Effector CD4-positive, alpha-beta T cell (primary cell): ENCODE results near the gene PLS1.
A peak's percentile ranks its signal among the peaks of the same experiment; 100 is the strongest.
"Not testable (repeated sequence)": the region's sequence is repeated elsewhere in the genome, so short reads cannot be mapped to it uniquely, and the experiment has no call there.

Source experiments
- DNase-seq: peaks from one replicate; pipeline ENCODE4 v3.0.0-alpha.2; 2020

The PLS1 gene

DNA sequence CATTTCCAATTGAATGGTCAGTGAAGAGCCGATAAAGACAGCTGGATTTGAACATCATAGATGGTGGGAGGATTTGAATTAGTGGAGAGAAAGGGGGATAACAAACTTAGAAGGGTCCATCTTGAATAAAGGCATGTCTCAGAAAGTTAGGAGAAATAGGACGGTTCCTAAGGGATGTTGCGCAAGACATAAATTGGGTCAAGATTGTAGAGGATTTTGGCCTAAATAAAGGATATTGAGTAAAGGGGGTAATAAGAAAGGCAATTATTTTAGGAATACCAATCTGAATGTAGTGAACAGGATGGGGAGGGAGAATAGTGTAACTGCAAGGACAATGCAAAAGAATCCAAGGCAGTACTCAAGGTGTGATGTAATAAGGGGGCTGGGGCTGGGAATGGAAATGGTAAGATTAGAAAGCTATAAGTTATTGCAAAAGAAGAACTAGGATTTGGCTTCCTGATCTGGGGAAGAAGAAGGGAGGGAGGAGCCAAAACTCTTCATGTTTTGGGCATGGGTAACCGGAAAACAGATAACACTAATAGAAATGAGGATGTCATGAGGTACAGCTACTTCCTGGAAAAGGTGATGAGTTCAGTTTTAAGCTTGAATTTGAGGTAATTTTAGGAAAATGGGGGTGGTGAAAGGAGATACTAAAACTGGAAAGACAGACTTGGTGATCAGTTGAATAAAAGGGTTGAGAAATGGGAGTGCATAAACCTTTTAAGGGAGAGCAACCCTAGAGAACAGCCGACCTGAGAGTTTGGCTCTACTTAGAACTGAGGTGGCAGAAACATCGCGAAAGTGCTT is 110.3 kb downstream of the PLS1 start:
- DNase-seq: no peak

GRCh38 chr3:142709207-142709606 is 113.0 kb downstream of the PLS1 start:
- DNase-seq: no peak

GRCh38 chr3:142714882-142715281 is 118.7 kb downstream of the PLS1 start:
- DNase-seq: not testable (repeated sequence)

DNA sequence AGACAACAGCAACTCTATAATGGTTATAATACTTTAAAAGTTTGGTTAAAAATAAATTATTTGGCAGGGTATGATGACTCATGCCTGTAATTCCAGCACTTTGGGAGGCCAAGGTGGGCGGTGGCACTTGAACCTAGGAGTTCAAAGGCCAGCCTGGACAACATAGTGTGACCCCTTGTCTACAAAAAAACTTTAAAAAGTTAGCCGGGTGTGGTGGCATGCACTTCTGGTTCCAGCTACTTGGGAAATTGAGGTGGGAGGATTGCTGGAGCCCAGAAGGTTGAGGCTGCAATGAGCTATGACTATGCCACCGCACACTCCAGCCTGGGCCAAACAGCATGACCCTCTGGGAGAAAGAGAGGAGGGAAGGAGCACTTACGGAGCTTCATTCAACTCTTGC is 119.9 kb downstream of the PLS1 start:
- DNase-seq: no peak

GRCh38 chr3:142723665-142723967 is 127.4 kb downstream of the PLS1 start:
- DNase-seq: no peak

GRCh38 chr3:142723968-142724681 is 127.9 kb downstream of the PLS1 start, which contains the start of gene TRPC1:
TSS of gene TRPC1 (plus strand) at chr3:142724034. CDS start at chr3:142724560, 526 bp downstream.
- peak; percentile 60 for DNase-seq

GRCh38 chr3:142724682-142725356 is 128.6 kb downstream of the PLS1 start:
- DNase-seq: peak; percentile 3

GRCh38 chr3:142725357-142725739 is 129.2 kb downstream of the PLS1 start:
- no peak for DNase-seq

GRCh38 chr3:142726017-142726416 is 129.8 kb downstream of the PLS1 start:
- DNase-seq: no peak

- no peak for DNase-seq
Observed at GRCh38 chr3:142732066-142732465, 135.9 kb downstream of the PLS1 start.

DNA sequence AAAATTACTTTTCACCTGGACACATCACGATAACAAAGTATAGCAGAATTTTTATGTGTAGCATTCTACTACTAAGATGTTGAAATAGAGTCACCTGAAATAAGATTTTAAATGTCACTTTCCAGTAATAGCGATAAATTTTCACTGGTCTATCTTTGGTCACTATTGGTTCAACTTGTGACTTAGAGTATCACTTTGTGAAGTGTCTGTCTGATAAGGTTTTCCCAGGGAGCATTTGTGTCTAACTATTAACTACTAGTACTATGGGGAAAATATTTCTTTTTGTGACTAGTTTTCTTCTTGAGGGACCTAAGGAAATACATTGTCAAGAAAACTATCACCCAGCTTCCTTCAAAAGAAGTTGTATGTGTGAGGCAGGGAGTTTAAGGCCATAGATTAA is 138.6 kb downstream of the PLS1 start:
- no peak for DNase-seq

DNA sequence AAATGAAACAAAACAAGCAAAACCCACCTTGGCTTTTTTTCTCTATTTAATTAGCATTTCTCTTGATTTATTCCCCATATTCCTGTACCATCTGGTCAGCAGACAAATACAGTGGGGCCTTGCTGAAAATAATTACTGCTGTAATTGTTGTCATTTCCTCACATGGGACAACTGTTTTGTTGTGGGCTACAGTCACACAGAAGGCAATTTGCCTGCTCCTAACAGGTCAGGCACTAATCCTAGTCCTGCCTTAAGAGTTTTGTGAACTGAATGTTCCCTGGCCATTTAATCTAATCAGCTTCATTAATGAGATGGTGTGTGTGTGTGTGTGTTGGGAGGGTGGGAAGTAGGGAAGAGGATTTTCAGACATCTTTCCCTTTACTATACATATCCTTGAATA is 139.3 kb downstream of the PLS1 start:
- no peak for DNase-seq

DNA sequence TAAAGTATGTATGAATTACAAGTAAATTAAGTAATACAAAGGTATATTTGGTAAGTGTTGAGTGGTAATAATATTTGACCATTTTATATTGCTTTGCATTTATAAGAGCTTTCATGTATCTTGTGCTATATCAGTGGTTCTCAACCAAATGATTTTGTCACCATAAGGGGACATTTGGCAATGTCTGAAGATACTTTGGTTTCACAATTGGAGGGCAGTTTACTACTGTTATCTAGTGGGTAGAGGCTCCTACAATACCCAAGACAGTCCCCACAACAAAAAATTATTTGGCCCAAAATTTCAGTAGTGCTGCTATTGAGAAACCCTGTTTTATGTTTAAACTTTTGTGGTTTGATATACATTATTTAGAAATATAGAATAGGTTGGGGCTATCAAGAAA is 142.2 kb downstream of the PLS1 start:
- DNase-seq: no peak

GRCh38 chr3:142746646-142747045 is 150.5 kb downstream of the PLS1 start:
- no peak for DNase-seq

GRCh38 chr3:142750531-142750930 is 154.3 kb downstream of the PLS1 start:
- DNase-seq: not testable (repeated sequence)

DNA sequence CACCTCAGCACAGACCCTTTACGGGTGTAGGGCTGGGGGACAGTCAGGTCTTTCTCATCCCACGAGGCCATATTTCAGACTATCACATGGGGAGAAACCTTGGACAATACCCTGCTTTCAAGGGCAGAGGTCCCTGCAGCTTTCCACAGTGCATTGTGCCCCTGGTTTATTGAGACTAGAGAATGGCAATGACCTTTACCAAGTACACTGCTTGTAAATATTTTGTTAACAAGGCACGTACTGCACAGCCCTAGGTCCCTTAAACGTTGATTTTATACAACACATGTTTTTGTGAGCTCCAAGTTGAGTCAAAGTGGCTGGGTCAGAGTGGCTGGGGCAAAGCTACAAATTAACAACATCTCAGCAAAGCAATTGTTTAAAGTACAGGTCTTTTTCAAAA is 156.4 kb downstream of the PLS1 start:
- DNase-seq: not testable (repeated sequence)

GRCh38 chr3:142754494-142754893 is 158.3 kb downstream of the PLS1 start:
- DNase-seq: no peak
